ENCODE data around the gene ZDHHC18.
"Not testable (repeated sequence)": the region's sequence is repeated elsewhere in the genome, so short reads cannot be mapped to it uniquely, and the experiment has no call there.

ZDHHC18 gene

GRCh38 chr1:26832249-26832960 lies 5.9 kb downstream of the ZDHHC18 start:
- FAIRE-seq = no peak
- TF ChIP-seq POLR2A (IDR thresholded peaks at IDR 0.05; ENCODE audit: low read depth, low read length) = no peak
- DNase-seq (ENCODE audit: insufficient read length, low spot score) = no peak

GRCh38 chr1:26833432-26834405 lies 7.2 kb downstream of the ZDHHC18 start:
- DNase-seq (ENCODE audit: insufficient read length, low spot score) (no peak), FAIRE-seq (no peak)
- no peak for TF ChIP-seq POLR2A (IDR thresholded peaks at IDR 0.05; ENCODE audit: low read depth, low read length)

GRCh38 chr1:26837665-26838064 lies 11.2 kb downstream of the ZDHHC18 start:
- not testable (repeated sequence) for DNase-seq (ENCODE audit: insufficient read length, low spot score)

GRCh38 chr1:26838474-26839338 lies 12.2 kb downstream of the ZDHHC18 start:
- FAIRE-seq = no peak
- no peak for TF ChIP-seq POLR2A (IDR thresholded peaks at IDR 0.05; ENCODE audit: low read depth, low read length)
- no peak for DNase-seq (ENCODE audit: insufficient read length, low spot score)

More at GRCh38 chr1:26837665-26838064, 11.2 kb downstream of the ZDHHC18 start:
- not testable (repeated sequence) for FAIRE-seq

GRCh38 chr1:26839339-26839722 lies 12.8 kb downstream of the ZDHHC18 start:
- DNase-seq (ENCODE audit: insufficient read length, low spot score) (no peak), FAIRE-seq (no peak)
- no peak for TF ChIP-seq POLR2A (IDR thresholded peaks at IDR 0.05; ENCODE audit: low read depth, low read length)

- FAIRE-seq (no peak), DNase-seq (ENCODE audit: insufficient read length, low spot score) (no peak)
- TF ChIP-seq POLR2A (IDR thresholded peaks at IDR 0.05; ENCODE audit: low read depth, low read length) = no peak
Measured at GRCh38 chr1:26839779-26840178, 13.3 kb downstream of the ZDHHC18 start.

- no peak for DNase-seq (ENCODE audit: insufficient read length, low spot score)
- TF ChIP-seq POLR2A (IDR thresholded peaks at IDR 0.05; ENCODE audit: low read depth, low read length) = no peak
- no peak for FAIRE-seq
Measured at GRCh38 chr1:26844424-26845196, 18.1 kb downstream of the ZDHHC18 start.

- FAIRE-seq = not testable (repeated sequence)
Measured at GRCh38 chr1:26847826-26848225, 21.3 kb downstream of the ZDHHC18 start.

GRCh38 chr1:26848499-26848898 lies 22.0 kb downstream of the ZDHHC18 start:
- DNase-seq (ENCODE audit: insufficient read length, low spot score) = no peak
- TF ChIP-seq POLR2A (IDR thresholded peaks at IDR 0.05; ENCODE audit: low read depth, low read length) = no peak
- FAIRE-seq = no peak

More at GRCh38 chr1:26847826-26848225, 21.3 kb downstream of the ZDHHC18 start:
- not testable (repeated sequence) for DNase-seq (ENCODE audit: insufficient read length, low spot score)

- no peak for TF ChIP-seq POLR2A (IDR thresholded peaks at IDR 0.05; ENCODE audit: low read depth, low read length)
- peak; percentile 73 for DNase-seq (ENCODE audit: insufficient read length, low spot score)
- FAIRE-seq = peak; percentile 93
Measured at GRCh38 chr1:26848941-26849774, 22.7 kb downstream of the ZDHHC18 start.

GRCh38 chr1:26851106-26851684 lies 24.7 kb downstream of the ZDHHC18 start:
- FAIRE-seq (no peak), DNase-seq (ENCODE audit: insufficient read length, low spot score) (no peak)
- TF ChIP-seq POLR2A (IDR thresholded peaks at IDR 0.05; ENCODE audit: low read depth, low read length) = no peak

GRCh38 chr1:26852701-26853100 lies 26.2 kb downstream of the ZDHHC18 start:
- no peak for FAIRE-seq
- no peak for TF ChIP-seq POLR2A (IDR thresholded peaks at IDR 0.05; ENCODE audit: low read depth, low read length)

More at GRCh38 chr1:26852701-26853100, 26.2 kb downstream of the ZDHHC18 start:
- DNase-seq (ENCODE audit: insufficient read length, low spot score) = no peak
